H1 (cell line): ENCODE measurements around the gene C3orf22. TPM values are rescaled to one million over a fixed set of nuclear protein-coding genes. Genes with fewer than 3 reads are reported as not detected.

Source experiments
- CTCF ChIA-PET: fragments of 300-600 bp; sonication (Branson Sonifier 250); formaldehyde crosslinking; loops from one replicate; lab custom pipeline; 2021; ENCODE audit not compliant: partially characterized antibody; lab: Charles Lee
- POLR2A ChIA-PET: fragments of 300-600 bp; sonication (Branson Sonifier 250); formaldehyde crosslinking; loops from one replicate; lab custom pipeline; 2021; ENCODE audit warnings: inconsistent platforms; ENCODE audit not compliant: partially characterized antibody; lab: Charles Lee
- DNase-seq, 2 experiments: peaks; one replicate each; pipeline versions ENCODE4 v3.0.0 to v3.0.0-alpha.2; 2010 to 2022; ENCODE audit warnings: low spot score in 2 of 2, low read depth in 1 of 2, mixed read lengths in 1 of 2
- FAIRE-seq: peaks from 2 replicates; lab custom pipeline; 2011; peaks lifted over from hg19 to GRCh38; lab: Jason Lieb, UNC
- H2AFZ ChIP-seq: 2 replicates; pipeline ENCODE4 v1.8.1; 2012; ENCODE audit warnings: low read length, inconsistent platforms
- H2AK5ac ChIP-seq: 2 replicates; pipeline ENCODE4 v1.6.1; 2013; ENCODE audit warnings: low read depth, low read length
- H2BK120ac ChIP-seq: replicated peaks from 2 replicates; pipeline ENCODE3; 2013; ENCODE audit warnings: low read depth, low read length, inconsistent platforms
- H2BK12ac ChIP-seq: 2 replicates; pipeline ENCODE4 v1.6.1; 2013; ENCODE audit warnings: low read depth, low read length
- H2BK15ac ChIP-seq: 2 replicates; pipeline ENCODE4 v1.6.1; 2013; ENCODE audit warnings: low read length
- H2BK20ac ChIP-seq: 2 replicates; pipeline ENCODE4 v1.6.1; 2013; ENCODE audit warnings: low read length
- H2BK5ac ChIP-seq: 2 replicates; pipeline ENCODE4 v1.6.1; 2013; ENCODE audit warnings: low read depth, low read length
- H3K14ac ChIP-seq: 2 replicates; pipeline ENCODE4 v1.6.1; 2013; ENCODE audit warnings: inconsistent platforms; ENCODE audit not compliant: insufficient read length
- H3K18ac ChIP-seq: 2 replicates; pipeline ENCODE4 v1.6.1; 2013; ENCODE audit warnings: low read length; ENCODE audit errors: extremely low read depth
- H3K23ac ChIP-seq: 2 replicates; pipeline ENCODE4 v1.6.1; 2013; ENCODE audit warnings: inconsistent platforms; ENCODE audit not compliant: insufficient read length
- H3K23me2 ChIP-seq: 2 replicates; pipeline ENCODE4 v1.6.1; 2013; ENCODE audit warnings: low read depth, low read length
- H3K27ac ChIP-seq: 2 replicates; pipeline ENCODE4 v1.6.1; 2011; ENCODE audit warnings: low read depth, low read length, inconsistent platforms
- H3K27me3 ChIP-seq, 4 experiments: replicated peaks in 1 of 4; 1 replicate in 1 of 4; 2 replicates in 3 of 4; pipeline versions ENCODE4 v1.6.1 to v1.8.1; 2011 to 2013; ENCODE audit warnings: low read length in 3 of 4, mild to moderate bottlenecking in 3 of 4, inconsistent platforms in 2 of 4, mixed read lengths in 2 of 4, moderate library complexity in 1 of 4; ENCODE audit not compliant: control insufficient read depth in 3 of 4, insufficient read depth in 3 of 4; ENCODE audit errors: extremely low read depth in 1 of 4
- H3K36me3 ChIP-seq, 4 experiments: 2 replicates each; pipeline versions ENCODE4 v1.6.1 to v1.8.1; 2011 to 2013; ENCODE audit warnings: mild to moderate bottlenecking in 4 of 4, low read length in 3 of 4, moderate library complexity in 2 of 4, control low read depth in 1 of 4, inconsistent platforms in 1 of 4; ENCODE audit not compliant: insufficient read depth in 4 of 4, control insufficient read depth in 2 of 4
- H3K4ac ChIP-seq: replicated peaks from 2 replicates; pipeline ENCODE3; 2013; ENCODE audit warnings: low read length, low read depth, mixed read lengths, inconsistent platforms; ENCODE audit not compliant: insufficient read length
- H3K4me1 ChIP-seq, 4 experiments: replicated peaks in 1 of 4; 1 replicate in 1 of 4; 2 replicates in 3 of 4; pipeline versions ENCODE4 v1.6.1 to v1.8.1; 2011 to 2013; ENCODE audit warnings: low read length in 3 of 4, inconsistent platforms in 2 of 4, mixed read lengths in 1 of 4; ENCODE audit not compliant: insufficient read depth in 4 of 4, control insufficient read depth in 3 of 4
- H3K4me2 ChIP-seq, 2 experiments: 2 replicates each; pipeline versions ENCODE4 v1.6.1 to v1.8.1; 2011 to 2013; ENCODE audit warnings: low read depth in 2 of 2, low read length in 2 of 2, control low read depth in 1 of 2, inconsistent platforms in 1 of 2, mild to moderate bottlenecking in 1 of 2; ENCODE audit not compliant: insufficient read depth in 1 of 2
- H3K4me3 ChIP-seq, 4 experiments: fragments of 200-600, 300-600 bp in 1 of 4; sonication (generic), shearing (Covaris generic), sonication (Bioruptor Twin) in 1 of 4; 2 replicates each; pipeline versions ENCODE4 v1.5.1 to v1.8.1; 2011 to 2016; ENCODE audit warnings: low read length in 4 of 4, low read depth in 3 of 4, control low read depth in 2 of 4, inconsistent platforms in 2 of 4, mild to moderate bottlenecking in 2 of 4, mixed read lengths in 1 of 4, moderate library complexity in 1 of 4; ENCODE audit not compliant: insufficient read depth in 2 of 4; ENCODE audit errors: extremely low read depth in 1 of 4
- H3K56ac ChIP-seq: replicated peaks from 2 replicates; pipeline ENCODE3; 2013; ENCODE audit warnings: low read depth, mild to moderate bottlenecking, mixed read lengths, low read length, inconsistent platforms; ENCODE audit not compliant: insufficient read length
- H3K79me1 ChIP-seq: 2 replicates; pipeline ENCODE4 v1.6.1; 2013; ENCODE audit warnings: low read depth, low read length, control low read depth
- H3K79me2 ChIP-seq, 2 experiments: 2 replicates each; pipeline versions ENCODE4 v1.6.1 to v1.8.1; 2012 to 2013; ENCODE audit warnings: low read length in 2 of 2, mild to moderate bottlenecking in 2 of 2, inconsistent platforms in 1 of 2; ENCODE audit not compliant: insufficient read depth in 2 of 2, control insufficient read depth in 1 of 2
- H3K9ac ChIP-seq, 4 experiments: replicated peaks in 1 of 4; 1 replicate in 1 of 4; 2 replicates in 3 of 4; pipeline versions ENCODE4 v1.6.1 to v1.8.1; 2011 to 2013; ENCODE audit warnings: low read depth in 3 of 4, low read length in 3 of 4, control low read depth in 2 of 4, mild to moderate bottlenecking in 2 of 4, moderate library complexity in 2 of 4, inconsistent platforms in 1 of 4; ENCODE audit errors: extremely low read depth in 1 of 4
- H3K9me3 ChIP-seq, 2 experiments: 2 replicates each; pipeline versions ENCODE4 v1.6.1 to v1.8.1; 2012 to 2013; ENCODE audit warnings: mild to moderate bottlenecking in 2 of 2, moderate library complexity in 2 of 2, control low read depth in 1 of 2, inconsistent platforms in 1 of 2, low read depth in 1 of 2, low read length in 1 of 2, mixed read lengths in 1 of 2; ENCODE audit not compliant: insufficient read depth in 2 of 2
- H4K20me1 ChIP-seq, 2 experiments: replicated peaks in 1 of 2; 2 replicates each; pipeline versions ENCODE3 to v1.8.1; 2011 to 2013; ENCODE audit warnings: inconsistent platforms in 2 of 2, low read length in 2 of 2, mild to moderate bottlenecking in 1 of 2; ENCODE audit not compliant: insufficient read depth in 2 of 2, control insufficient read depth in 1 of 2
- H4K5ac ChIP-seq: 2 replicates; pipeline ENCODE4 v1.6.1; 2013; ENCODE audit warnings: low read length, low read depth, mixed read lengths, inconsistent platforms; ENCODE audit not compliant: insufficient read length
- H4K8ac ChIP-seq: 2 replicates; pipeline ENCODE4 v1.8.0; 2013; ENCODE audit warnings: mild to moderate bottlenecking, moderate library complexity, low read length, inconsistent platforms; ENCODE audit not compliant: insufficient read depth; ENCODE audit errors: extremely low read depth
- H4K91ac ChIP-seq: replicated peaks from 2 replicates; pipeline ENCODE3; 2013; ENCODE audit warnings: low read length, mixed read lengths, inconsistent platforms; ENCODE audit not compliant: insufficient read length
- ATF2 ChIP-seq: IDR thresholded peaks from 2 replicates; pipeline ENCODE4 v1.6.1; 2012; ENCODE audit warnings: low read length, inconsistent platforms
- EP300 ChIP-seq, 2 experiments: IDR thresholded peaks; 1 replicate in 1 of 2; 2 replicates in 1 of 2; pipeline ENCODE4 v1.6.1; 2011 to 2012; ENCODE audit warnings: low read depth in 2 of 2, low read length in 2 of 2, mild to moderate bottlenecking in 2 of 2, borderline replicate concordance in 1 of 2, inconsistent platforms in 1 of 2, moderate library complexity in 1 of 2
- MAX ChIP-seq: IDR thresholded peaks from 2 replicates; pipeline ENCODE4 v1.6.1; 2012; ENCODE audit warnings: inconsistent platforms
- POU5F1 ChIP-seq: IDR thresholded peaks from 2 replicates; pipeline ENCODE4 v1.6.1; 2011; ENCODE audit warnings: low read depth, mild to moderate bottlenecking, low read length, moderate library complexity
- RBBP5 ChIP-seq: IDR thresholded peaks from 2 replicates; pipeline ENCODE4 v1.7.1; 2012; ENCODE audit warnings: low read depth, mild to moderate bottlenecking, inconsistent platforms, low read length, moderate library complexity, borderline replicate concordance
- RNF2 ChIP-seq: fragments of 200-900, 300-1000 bp; sonication (generic); IDR thresholded peaks from 2 replicates; pipeline ENCODE4 v1.7.1; 2016; ENCODE audit warnings: borderline replicate concordance, low read depth, mild to moderate bottlenecking, antibody characterized with exemption, low read length; ENCODE audit not compliant: poor library complexity, severe bottlenecking; ENCODE audit errors: missing control alignments
- SAP30 ChIP-seq: fragments of 300-600 bp; sonication (generic); IDR thresholded peaks from 2 replicates; pipeline ENCODE4 v1.7.1; 2012; ENCODE audit warnings: low read length, moderate library complexity, mild to moderate bottlenecking, inconsistent platforms; ENCODE audit not compliant: insufficient read depth, insufficient replicate concordance
- SP1 ChIP-seq: IDR thresholded peaks from 2 replicates; pipeline ENCODE4 v1.6.1; 2011; ENCODE audit warnings: low read depth, low read length
- SP4 ChIP-seq: IDR thresholded peaks from 2 replicates; pipeline ENCODE4 v1.6.1; 2012; ENCODE audit warnings: low read length, inconsistent platforms
- TAF1 ChIP-seq: IDR thresholded peaks from 2 replicates; pipeline ENCODE4 v1.6.1; 2011; ENCODE audit warnings: mild to moderate bottlenecking, low read depth, low read length
- USF2 ChIP-seq: IDR thresholded peaks from 2 replicates; pipeline ENCODE4 v1.6.1; 2011; ENCODE audit warnings: low read length, improper control_type of control experiment
- whole genome bisulfite sequencing, 2 experiments: shearing (Covaris generic) in 1 of 2; methylation state at CpG; one replicate each; pipeline versions ENCODE4 v1.1.6 to v1.1.7; 2013 to 2015; ENCODE audit warnings: low lambda C conversion rate in 2 of 2, mixed read lengths in 2 of 2, inconsistent platforms in 1 of 2, low coverage in 1 of 2, missing lambda C conversion rate in 1 of 2; ENCODE audit not compliant: insufficient replicate concordance in 2 of 2, insufficient coverage in 1 of 2, insufficient read length in 1 of 2; ENCODE audit errors: extremely low coverage in 1 of 2, missing lambda C conversion rate in 1 of 2; 5-methylcytosine and 5-hydroxymethylcytosine counted together
- polyA plus RNA-seq, 7 experiments: library from polyadenylated mRNA; depleted of rRNA in 3 of 7; stranded (reverse) in 5 of 7; unstranded in 2 of 7; fragments of >200 nt in 5 of 7; fragments of 200-250 nt in 2 of 7; gene quantifications; 1 replicate in 5 of 7; 2 replicates in 1 of 7; 4 replicates in 1 of 7; pipeline versions ENCODE4 v1.2.1 to v1.2.3, GENCODE V29; 2011 to 2013; ENCODE audit warnings: missing spikeins in 2 of 7, mixed read lengths in 2 of 7
- total RNA-seq: library from RNA; stranded (reverse); fragmentation: NEBNext Ultra II Directional; extraction: Animal tissue kit (Norgen Biotek cat#: 25700); gene quantifications from 2 replicates; pipeline ENCODE4 v1.2.1, GENCODE V29; 2021

Gene C3orf22
- total and polyA plus RNA-seq, 2 of the 8 experiments (the other 6 are each of a cell fraction or from before 2014, with no cell fraction given) = not detected

- ChIA-PET CTCF (interaction anchor here (1.0 to 1.9 kb wide), 6 partner anchors 9 to 393 kb away, joined by 3 to 8 read pairs (median 4); no protein-coding TSS in a partner anchor), POLR2A (no interaction called here)
- H4K20me1 ChIP-seq = peaks cover 0 to 4% of the 10 kb centered on the region in 2 experiments
- H3K23me2 ChIP-seq = peaks cover 2% of the 10 kb centered on the region; the same call in 1 of the 2 replicates
- H3K27me3 ChIP-seq = no peaks in the 10 kb centered on the region
- WGBS, 2 experiments = 94% methylated on average over 6 of the region's 6 CpGs; no CpG with 5 or more reads in 1 of the 2 experiments
- H2BK15ac ChIP-seq = no peak overlapping the region
- H2BK20ac ChIP-seq = no peak overlapping the region
- no peak overlapping the region for H2AK5ac ChIP-seq
- H3K4me3 ChIP-seq = no peak overlapping the region
- H4K5ac ChIP-seq = no peak overlapping the region
- no peak overlapping the region for H3K4me2 ChIP-seq
- peaks cover 0 to 6% (median 2%) of the 10 kb centered on the region in 4 experiments; a peak in 2 of 7 replicates for H3K4me1 ChIP-seq
- H3K79me1 ChIP-seq = no peaks in the 10 kb centered on the region
- DNase-seq (no peak), FAIRE-seq (no peak)
- H3K9ac ChIP-seq = no peak overlapping the region
- no peak overlapping the region for H3K4ac ChIP-seq
- H3K79me2 ChIP-seq = no peaks in the 10 kb centered on the region
- H3K14ac ChIP-seq = no peak overlapping the region
- H3K36me3 ChIP-seq = no peaks in the 10 kb centered on the region
- H2BK120ac ChIP-seq = no peak overlapping the region
- no peak overlapping the region for H3K18ac ChIP-seq
- no peak overlapping the region for H2BK12ac ChIP-seq
- H3K9me3 ChIP-seq = no peaks in the 10 kb centered on the region
- H3K27ac ChIP-seq = no peak overlapping the region
- H4K8ac ChIP-seq = no peak overlapping the region
- H2BK5ac ChIP-seq = no peak overlapping the region
- H4K91ac ChIP-seq = no peak overlapping the region
- H3K56ac ChIP-seq = no peak overlapping the region
- no peak overlapping the region for H2AFZ ChIP-seq
- no peak overlapping the region for H3K23ac ChIP-seq
- TF ChIP-seq RBBP5 = no peak
- no peak for TF ChIP-seq RNF2
- TF ChIP-seq POU5F1 = no peak
- TF ChIP-seq SP4 = no peak
- TF ChIP-seq USF2 = no peak
- no peak for TF ChIP-seq ATF2
- no peak for TF ChIP-seq SAP30
- TF ChIP-seq SP1 = no peak
- TF ChIP-seq MAX = no peak
- no peak for TF ChIP-seq EP300 (IDR thresholded peaks at IDR 0.05; ENCODE audit: borderline replicate concordance in 1 of 2, low read depth in 2 of 2, low read length in 2 of 2)
- no peak for TF ChIP-seq TAF1
Observed at GRCh38 chr3:126531051-126531330, 27.7 kb downstream of the C3orf22 start.
